Keratinocyte (primary cell): ENCODE measurements around the gene REEP6. TPM values are rescaled to one million over a fixed set of nuclear protein-coding genes. Genes with fewer than 3 reads are reported as not detected.

Experiments used
- DNase-seq: peaks from one replicate; pipeline ENCODE4 v3.0.0-alpha.2; 2011; ENCODE audit warnings: low read depth, missing footprints, low spot score
- FAIRE-seq: peaks from 2 replicates; lab custom pipeline; 2011; peaks lifted over from hg19 to GRCh38; lab: Jason Lieb, UNC
- H2AFZ ChIP-seq: 2 replicates; pipeline ENCODE4 v1.6.0; 2012; ENCODE audit warnings: low read length, control low read depth, inconsistent platforms; ENCODE audit not compliant: control insufficient read depth
- H3K27ac ChIP-seq: 2 replicates; pipeline ENCODE4 v1.5.1; 2011; ENCODE audit warnings: low read length; ENCODE audit not compliant: control insufficient read depth, insufficient read depth
- H3K27me3 ChIP-seq: 3 replicates; pipeline ENCODE4 v1.6.0; 2011; ENCODE audit warnings: low read length; ENCODE audit not compliant: control insufficient read depth, insufficient read depth; ENCODE audit errors: extremely low read depth
- H3K36me3 ChIP-seq, 2 experiments: 2 replicates in 1 of 2; 3 replicates in 1 of 2; pipeline ENCODE4 v1.5.1; 2011; ENCODE audit warnings: low read length in 2 of 2, mild to moderate bottlenecking in 1 of 2; ENCODE audit not compliant: control insufficient read depth in 2 of 2, insufficient read depth in 2 of 2; ENCODE audit errors: extremely low read depth in 1 of 2
- H3K4me1 ChIP-seq: 3 replicates; pipeline ENCODE4 v1.5.1; 2011; ENCODE audit warnings: low read length; ENCODE audit not compliant: control insufficient read depth, insufficient read depth; ENCODE audit errors: extremely low read depth
- H3K4me2 ChIP-seq: 3 replicates; pipeline ENCODE4 v1.6.0; 2011; ENCODE audit warnings: low read depth, low read length; ENCODE audit not compliant: control insufficient read depth, insufficient read depth; ENCODE audit errors: extremely low read depth
- H3K4me3 ChIP-seq, 3 experiments: fragments of 200-600 bp in 1 of 3; sonication (generic) in 1 of 3; 2 replicates in 2 of 3; 3 replicates in 1 of 3; pipeline ENCODE4 v1.5.1; 2011 to 2016; ENCODE audit warnings: low read length in 3 of 3, mild to moderate bottlenecking in 3 of 3, control low read depth in 2 of 3, inconsistent platforms in 1 of 3, low read depth in 1 of 3, mixed read lengths in 1 of 3, mixed run types in 1 of 3, moderate library complexity in 1 of 3; ENCODE audit not compliant: control insufficient read depth in 2 of 3, insufficient read depth in 2 of 3; ENCODE audit errors: extremely low read depth in 1 of 3
- H3K79me2 ChIP-seq: 2 replicates; pipeline ENCODE4 v1.6.0; 2012; ENCODE audit warnings: low read length; ENCODE audit not compliant: control insufficient read depth, insufficient read depth
- H3K9ac ChIP-seq: 3 replicates; pipeline ENCODE4 v1.6.0; 2011; ENCODE audit warnings: low read length; ENCODE audit not compliant: control insufficient read depth, insufficient read depth; ENCODE audit errors: extremely low read depth
- H3K9me1 ChIP-seq: 3 replicates; pipeline ENCODE4 v1.6.0; 2011; ENCODE audit warnings: low read length; ENCODE audit not compliant: control insufficient read depth, insufficient read depth; ENCODE audit errors: extremely low read depth
- H3K9me3 ChIP-seq: 2 replicates; pipeline ENCODE4 v1.5.1; 2012; ENCODE audit warnings: low read depth, low read length; ENCODE audit not compliant: control insufficient read depth
- H4K20me1 ChIP-seq: 3 replicates; pipeline ENCODE4 v1.6.0; 2011; ENCODE audit warnings: low read length; ENCODE audit not compliant: control insufficient read depth, insufficient read depth; ENCODE audit errors: extremely low read depth
- EZH2 ChIP-seq: IDR thresholded peaks from one replicate; pipeline ENCODE4 v1.6.1; 2012; ENCODE audit warnings: inconsistent platforms, mild to moderate bottlenecking, low read length, moderate library complexity
- dilution Hi-C: fragments of 300-500 bp; cut with MboI; formaldehyde crosslinking; loops from one replicate; pipeline ENCODE4 v1.7.0; 2020; ENCODE audit warnings: low sequenced_read_pairs; ENCODE audit not compliant: extremely low pct_ligation_motif_present
- polyA plus RNA-seq, 5 experiments: library from polyadenylated mRNA; depleted of rRNA in 3 of 5; stranded (reverse) in 3 of 5; stranded (forward) in 1 of 5; unstranded in 1 of 5; fragments of >200 nt; gene quantifications; 1 replicate in 1 of 5; 2 replicates in 3 of 5; 3 replicates in 1 of 5; pipeline versions ENCODE4 v1.2.1 to v1.2.3, GENCODE V29; 2011 to 2012; ENCODE audit warnings: missing spikeins in 2 of 5, low read depth in 1 of 5, low replicate concordance in 1 of 5
- TF ChIP-seq, protein P1 (sequence below), 3 experiments: IDR thresholded peaks in 1 of 3; conservative IDR thresholded peaks in 1 of 3; optimal IDR thresholded peaks in 1 of 3; 2 replicates in 2 of 3; 3 replicates in 1 of 3; pipeline versions ENCODE3 to v1.5.1; 2011; ENCODE audit warnings: low read length in 3 of 3, mild to moderate bottlenecking in 3 of 3, moderate library complexity in 2 of 3, control low read depth in 1 of 3, inconsistent platforms in 1 of 3; ENCODE audit not compliant: insufficient read depth in 2 of 3; ENCODE audit errors: extremely low read depth in 1 of 3

The REEP6 gene
- polyA plus RNA-seq, 1 donor (not counting 4 experiments of a cell fraction or from before 2014, with no cell fraction given), result 1.2 TPM

DNA sequence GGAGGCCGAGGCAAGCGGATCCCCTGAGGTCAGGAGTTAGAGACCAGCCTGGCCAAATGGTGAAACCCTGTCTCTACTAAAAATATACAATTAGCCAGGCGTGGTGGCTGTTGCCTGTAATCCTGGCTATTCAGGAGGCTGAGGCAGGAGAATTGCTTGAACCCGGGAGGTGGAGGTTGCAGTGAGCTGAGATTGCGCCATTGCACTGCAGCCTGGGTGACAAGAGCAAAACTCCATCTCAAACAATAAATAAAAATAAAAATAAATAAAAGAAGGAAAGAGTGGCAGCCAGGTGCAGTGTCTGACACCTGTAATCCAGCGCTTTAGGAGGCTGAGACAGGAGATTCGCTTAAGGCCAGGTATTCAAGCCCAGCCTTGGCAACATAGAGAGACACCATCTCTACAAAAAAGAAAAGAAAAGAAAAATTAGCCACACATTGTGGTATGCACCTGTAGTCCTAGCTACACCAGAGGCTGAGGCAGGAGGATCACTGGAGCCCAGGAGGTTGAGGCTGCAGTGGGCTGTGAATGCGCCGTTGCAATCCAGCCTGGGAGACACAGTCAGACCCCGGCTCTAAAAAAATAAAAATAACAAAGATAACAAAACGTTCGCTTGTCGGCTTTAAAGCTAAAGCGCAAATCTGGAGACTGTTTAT is 11.6 kb downstream of the REEP6 start:
- no peak for DNase-seq
- no peaks in the 10 kb centered on the region for H4K20me1 ChIP-seq
- dilution Hi-C loops, result no loop called here
- H3K36me3 ChIP-seq, result peaks cover 0 to 2% of the 10 kb centered on the region in 2 experiments
- peak overlapping the region; percentile 54 for H3K4me2 ChIP-seq
- FAIRE-seq, result no peak
- TF ChIP-seq EZH2, result no peak
- TF ChIP-seq, protein P1, sequence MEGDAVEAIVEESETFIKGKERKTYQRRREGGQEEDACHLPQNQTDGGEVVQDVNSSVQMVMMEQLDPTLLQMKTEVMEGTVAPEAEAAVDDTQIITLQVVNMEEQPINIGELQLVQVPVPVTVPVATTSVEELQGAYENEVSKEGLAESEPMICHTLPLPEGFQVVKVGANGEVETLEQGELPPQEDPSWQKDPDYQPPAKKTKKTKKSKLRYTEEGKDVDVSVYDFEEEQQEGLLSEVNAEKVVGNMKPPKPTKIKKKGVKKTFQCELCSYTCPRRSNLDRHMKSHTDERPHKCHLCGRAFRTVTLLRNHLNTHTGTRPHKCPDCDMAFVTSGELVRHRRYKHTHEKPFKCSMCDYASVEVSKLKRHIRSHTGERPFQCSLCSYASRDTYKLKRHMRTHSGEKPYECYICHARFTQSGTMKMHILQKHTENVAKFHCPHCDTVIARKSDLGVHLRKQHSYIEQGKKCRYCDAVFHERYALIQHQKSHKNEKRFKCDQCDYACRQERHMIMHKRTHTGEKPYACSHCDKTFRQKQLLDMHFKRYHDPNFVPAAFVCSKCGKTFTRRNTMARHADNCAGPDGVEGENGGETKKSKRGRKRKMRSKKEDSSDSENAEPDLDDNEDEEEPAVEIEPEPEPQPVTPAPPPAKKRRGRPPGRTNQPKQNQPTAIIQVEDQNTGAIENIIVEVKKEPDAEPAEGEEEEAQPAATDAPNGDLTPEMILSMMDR (optimal IDR thresholded peaks at IDR 0.05 in 1 of 3, IDR thresholded peaks at IDR 0.05 in 1 of 3, conservative IDR thresholded peaks at IDR 0.05 in 1 of 3; ENCODE audit: extremely low read depth in 1 of 3, insufficient read depth in 2 of 3, low read length in 3 of 3), result no peak
- no peaks in the 10 kb centered on the region for H3K9me3 ChIP-seq
- no peaks in the 10 kb centered on the region for H3K9me1 ChIP-seq
- no peaks in the 10 kb centered on the region for H3K79me2 ChIP-seq
- H2AFZ ChIP-seq, result no peak overlapping the region
- H3K27me3 ChIP-seq, result peaks cover 19% of the 10 kb centered on the region
- H3K4me1 ChIP-seq, result peaks cover 7% of the 10 kb centered on the region
- no peak overlapping the region for H3K9ac ChIP-seq
- H3K27ac ChIP-seq, result no peak overlapping the region
- no peak overlapping the region for H3K4me3 ChIP-seq

DNA sequence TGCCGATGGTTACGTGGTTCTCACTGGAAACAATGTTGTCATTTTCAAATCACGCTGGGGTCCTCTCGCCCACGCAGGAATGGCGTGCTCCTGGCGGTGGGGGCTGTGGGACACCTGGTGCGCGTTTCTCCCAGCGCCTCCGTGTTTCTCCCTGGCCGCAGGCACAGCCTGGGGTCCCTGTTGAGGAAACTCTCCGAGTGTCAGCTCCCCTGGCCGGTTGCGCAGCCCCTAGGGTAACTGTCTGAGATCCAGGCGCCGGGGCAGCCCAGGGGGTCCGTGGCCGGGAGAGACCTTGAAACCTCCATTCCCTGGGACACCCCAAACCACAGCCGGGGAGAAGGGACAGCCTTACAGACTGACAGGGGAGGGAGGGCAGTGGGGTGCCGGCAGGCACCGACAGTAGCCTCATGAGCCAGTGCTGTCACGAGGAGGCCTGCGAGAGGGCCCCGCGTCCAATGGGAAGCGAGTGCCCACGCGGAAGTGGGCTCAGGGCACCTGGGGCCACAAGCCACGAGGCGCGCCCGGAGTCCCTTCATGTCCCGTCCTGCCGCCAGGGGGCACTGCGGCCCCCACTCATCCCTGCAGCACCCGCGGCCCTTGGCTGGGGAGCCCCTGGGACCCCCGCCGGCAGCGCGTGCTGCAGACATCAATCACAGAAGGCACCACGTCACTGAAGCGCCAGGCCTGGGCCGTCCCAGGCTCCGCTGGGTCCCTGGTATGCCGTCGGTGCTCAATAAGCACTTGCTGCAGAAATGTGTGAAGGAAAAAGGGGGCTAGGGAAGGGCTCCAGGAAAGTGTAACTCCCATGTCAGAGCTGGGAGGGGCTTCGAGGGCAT is 12.3 kb downstream of the REEP6 start:
- peak overlapping the region; percentile 46 for H2AFZ ChIP-seq
- FAIRE-seq, result no peak

More for the DNA sequence above, 12.3 kb downstream of the REEP6 start:
- Histone ChIP-seq H3K9me3 (no peaks in the 10 kb centered on the region), H3K4me3 (no peak overlapping the region), H3K9me1 (no peaks in the 10 kb centered on the region), H3K36me3 (peaks cover 0 to 2% of the 10 kb centered on the region in 2 experiments), H3K9ac (no peak overlapping the region), H3K4me1 (peaks cover 8% of the 10 kb centered on the region), H3K27me3 (peaks cover 19% of the 10 kb centered on the region), H3K27ac (no peak overlapping the region), H3K4me2 (peak overlapping the region; percentile 54), H4K20me1 (no peaks in the 10 kb centered on the region), H3K79me2 (no peaks in the 10 kb centered on the region)
- no peak for DNase-seq
- peak; percentile 18 for TF ChIP-seq EZH2
- TF ChIP-seq, protein P1 (optimal IDR thresholded peaks at IDR 0.05 in 1 of 3, IDR thresholded peaks at IDR 0.05 in 1 of 3, conservative IDR thresholded peaks at IDR 0.05 in 1 of 3; ENCODE audit: extremely low read depth in 1 of 3, insufficient read depth in 2 of 3, low read length in 3 of 3), result peak; percentile 58 to 94 (median 84)
- dilution Hi-C loops, result no loop called here
